SK-N-SH treated with all-trans-retinoic acid at 6 μM for 48 hours (cell line): ENCODE results near the gene PF4V1.

ENCODE experiments used
- ATAC-seq: fragments of 200-7000 bp; cut with Tn5 transposase; 3 replicates; pipeline ENCODE4 v1.9.1; 2020; ENCODE audit warnings: mild to moderate bottlenecking, moderate library complexity
- ARNTL ChIP-seq: fragments of 450-650 bp; formaldehyde crosslinking; IDR thresholded peaks from 2 replicates; pipeline ENCODE4 v1.5.0; 2020; ENCODE audit warnings: low read depth, mild to moderate bottlenecking, moderate library complexity, borderline replicate concordance
- BACH2 ChIP-seq: fragments of 250-450 bp; sonication (Bioruptor Pico); IDR thresholded peaks from 2 replicates; pipeline ENCODE4 v1.9.0; 2021; ENCODE audit warnings: mild to moderate bottlenecking, borderline replicate concordance
- CREB5 ChIP-seq: fragments of 250-450 bp; sonication (Bioruptor Pico); IDR thresholded peaks from 2 replicates; pipeline ENCODE4 v1.5.1; 2020; ENCODE audit warnings: low read depth, mild to moderate bottlenecking, moderate library complexity
- CSDC2 ChIP-seq: fragments of 250-450 bp; sonication (Bioruptor Pico); IDR thresholded peaks from 2 replicates; pipeline ENCODE4 v1.5.0; 2020; ENCODE audit warnings: mild to moderate bottlenecking, moderate library complexity
- ESRRG ChIP-seq: fragments of 250-450 bp; sonication (Bioruptor Pico); IDR thresholded peaks from 2 replicates; pipeline ENCODE4 v1.6.1; 2021; ENCODE audit warnings: mild to moderate bottlenecking
- GLIS3 ChIP-seq: fragments of 250-450 bp; sonication (Bioruptor Pico); IDR thresholded peaks from 2 replicates; pipeline ENCODE4 v1.5.0; 2020; ENCODE audit warnings: mild to moderate bottlenecking, moderate library complexity
- ISL1 ChIP-seq: fragments of 250-450 bp; sonication (Bioruptor Pico); IDR thresholded peaks from 2 replicates; pipeline ENCODE4 v2.1.2; 2022; ENCODE audit warnings: mild to moderate bottlenecking, moderate library complexity
- OSR1 ChIP-seq: fragments of 250-450 bp; sonication (Bioruptor Pico); IDR thresholded peaks from 2 replicates; pipeline ENCODE4 v1.8.0; 2022; ENCODE audit warnings: moderate library complexity, mild to moderate bottlenecking, inconsistent platforms
- POU6F1 ChIP-seq: fragments of 250-450 bp; sonication (Bioruptor Pico); IDR thresholded peaks from 2 replicates; pipeline ENCODE4 v1.8.0; 2021; ENCODE audit warnings: low read depth, mild to moderate bottlenecking, moderate library complexity, borderline replicate concordance
- PPARA ChIP-seq: fragments of 250-450 bp; sonication (Bioruptor Pico); IDR thresholded peaks from 2 replicates; pipeline ENCODE4 v1.5.0; 2020; ENCODE audit warnings: mild to moderate bottlenecking, borderline replicate concordance
- RARB ChIP-seq: fragments of 250-450 bp; sonication (Bioruptor Pico); IDR thresholded peaks from 2 replicates; pipeline ENCODE4 v1.8.0; 2021; ENCODE audit warnings: mild to moderate bottlenecking, moderate library complexity
- TCF4 ChIP-seq: fragments of 250-450 bp; sonication (Bioruptor Pico); IDR thresholded peaks from 2 replicates; pipeline ENCODE4 v1.8.0; 2021; ENCODE audit warnings: mild to moderate bottlenecking, moderate library complexity, borderline replicate concordance
- TOX ChIP-seq: fragments of 250-450 bp; sonication (Bioruptor Pico); IDR thresholded peaks from 2 replicates; pipeline ENCODE4 v1.8.0; 2021; ENCODE audit warnings: mild to moderate bottlenecking, moderate library complexity, borderline replicate concordance
- TSHZ2 ChIP-seq: fragments of 250-450 bp; sonication (Bioruptor Pico); IDR thresholded peaks from 2 replicates; pipeline ENCODE4 v1.5.0; 2020; ENCODE audit warnings: mild to moderate bottlenecking, moderate library complexity
- ZC3H10 ChIP-seq: fragments of 250-450 bp; sonication (Bioruptor Pico); IDR thresholded peaks from 2 replicates; pipeline ENCODE4 v1.5.1; 2021; ENCODE audit warnings: mild to moderate bottlenecking, moderate library complexity
- ZFP3 ChIP-seq: fragments of 250-450 bp; sonication (Bioruptor Pico); IDR thresholded peaks from 2 replicates; pipeline ENCODE4 v1.5.0; 2020; ENCODE audit warnings: mild to moderate bottlenecking, moderate library complexity
- ZNF565 ChIP-seq: fragments of 450-650 bp; formaldehyde crosslinking; conservative IDR thresholded peaks from 2 replicates; pipeline ENCODE4 v1.5.0; 2020; ENCODE audit warnings: low read depth, mild to moderate bottlenecking, moderate library complexity
- ZNF70 ChIP-seq: fragments of 450-650 bp; formaldehyde crosslinking; IDR thresholded peaks from 2 replicates; pipeline ENCODE4 v1.5.0; 2020; ENCODE audit warnings: mild to moderate bottlenecking, moderate library complexity
- ZNF8 ChIP-seq: fragments of 450-650 bp; formaldehyde crosslinking; IDR thresholded peaks from 2 replicates; pipeline ENCODE4 v1.5.0; 2020; ENCODE audit warnings: mild to moderate bottlenecking, moderate library complexity
- TF ChIP-seq, protein P1 (sequence below): fragments of 250-450 bp; sonication (Bioruptor Pico); IDR thresholded peaks from 2 replicates; pipeline ENCODE4 v1.5.1; 2021; ENCODE audit warnings: mild to moderate bottlenecking, moderate library complexity

The PF4V1 gene

DNA sequence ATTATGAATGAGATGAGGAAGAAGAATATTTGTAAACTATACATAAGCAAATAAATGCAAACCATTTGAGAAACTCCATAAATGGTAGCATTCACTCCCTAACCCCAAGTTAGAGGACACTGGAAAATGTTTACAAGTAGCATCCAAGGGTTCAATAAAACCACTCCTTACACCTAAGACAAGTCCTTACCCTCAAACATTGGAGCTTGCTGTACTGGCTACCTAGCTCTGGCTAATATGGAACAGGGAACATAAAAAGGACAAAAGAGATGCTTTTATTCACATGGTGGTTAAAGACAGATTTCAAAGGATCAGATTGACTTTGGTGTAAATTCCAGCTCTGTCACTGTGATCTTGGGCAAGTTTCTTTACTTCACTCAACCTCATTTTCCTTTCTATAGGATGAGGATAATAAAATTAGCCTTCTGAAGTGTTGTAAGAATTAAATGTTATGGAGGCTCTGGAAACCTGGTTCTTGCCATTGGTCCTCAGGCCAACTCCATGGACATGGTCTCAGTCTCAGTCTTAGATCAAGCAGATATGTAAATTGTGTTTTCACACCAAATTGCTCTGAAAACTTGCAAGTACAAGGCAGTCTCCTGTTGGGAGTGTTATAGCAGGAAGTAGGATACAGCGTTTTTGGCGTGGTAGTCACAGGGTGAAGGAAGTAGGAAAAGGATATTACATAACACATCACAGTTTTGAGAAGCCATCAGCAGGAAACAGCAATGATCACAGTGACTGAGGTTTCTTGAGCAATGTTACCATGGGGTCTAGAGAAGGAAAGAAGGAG, 19.4 kb downstream of the PF4V1 start:
- ATAC-seq, result no peak
- TF ChIP-seq POU6F1 (CRISPR knock-in tag) (no peak), TSHZ2 (no peak), RARB (CRISPR knock-in tag) (no peak), TOX (CRISPR knock-in tag) (no peak), CREB5 (CRISPR knock-in tag) (no peak), OSR1 (no peak), ISL1 (no peak), ZNF8 (no peak), ZNF70 (CRISPR knock-in tag) (no peak), BACH2 (CRISPR knock-in tag) (no peak), ARNTL (CRISPR knock-in tag) (no peak), ESRRG (CRISPR knock-in tag) (no peak), TCF4 (CRISPR knock-in tag) (no peak), PPARA (CRISPR knock-in tag) (no peak), CSDC2 (CRISPR knock-in tag) (no peak)
- TF ChIP-seq, protein P1, sequence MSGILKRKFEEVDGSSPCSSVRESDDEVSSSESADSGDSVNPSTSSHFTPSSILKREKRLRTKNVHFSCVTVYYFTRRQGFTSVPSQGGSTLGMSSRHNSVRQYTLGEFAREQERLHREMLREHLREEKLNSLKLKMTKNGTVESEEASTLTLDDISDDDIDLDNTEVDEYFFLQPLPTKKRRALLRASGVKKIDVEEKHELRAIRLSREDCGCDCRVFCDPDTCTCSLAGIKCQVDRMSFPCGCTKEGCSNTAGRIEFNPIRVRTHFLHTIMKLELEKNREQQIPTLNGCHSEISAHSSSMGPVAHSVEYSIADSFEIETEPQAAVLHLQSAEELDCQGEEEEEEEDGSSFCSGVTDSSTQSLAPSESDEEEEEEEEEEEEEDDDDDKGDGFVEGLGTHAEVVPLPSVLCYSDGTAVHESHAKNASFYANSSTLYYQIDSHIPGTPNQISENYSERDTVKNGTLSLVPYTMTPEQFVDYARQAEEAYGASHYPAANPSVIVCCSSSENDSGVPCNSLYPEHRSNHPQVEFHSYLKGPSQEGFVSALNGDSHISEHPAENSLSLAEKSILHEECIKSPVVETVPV (CRISPR knock-in tag), result no peak

- ATAC-seq, result no peak
- TF ChIP-seq CSDC2 (CRISPR knock-in tag) (no peak), BACH2 (CRISPR knock-in tag) (no peak), ZNF70 (CRISPR knock-in tag) (no peak), ISL1 (no peak), ESRRG (CRISPR knock-in tag) (no peak), ZNF565 (no peak)
- TF ChIP-seq, protein P1 (CRISPR knock-in tag), result no peak
Measured at GRCh38 chr4:73874386-73874785, 21.3 kb downstream of the PF4V1 start.

- TF ChIP-seq CREB5 (CRISPR knock-in tag), result no peak
- no peak for TF ChIP-seq GLIS3 (CRISPR knock-in tag)
- no peak for TF ChIP-seq TCF4 (CRISPR knock-in tag)
- no peak for TF ChIP-seq ZFP3
- no peak for TF ChIP-seq ZC3H10 (CRISPR knock-in tag)
- no peak for TF ChIP-seq ZNF565
- TF ChIP-seq, all 23 proteins: peak for 0
- no peak for ATAC-seq
Measured at GRCh38 chr4:73875401-73875800, 22.3 kb downstream of the PF4V1 start.
